OCI-LY3 (cell line): ENCODE measurements around the gene PTPRD.

Source experiments
- H2AFZ ChIP-seq: fragments of 200-600, 300-600 bp; shearing (Covaris generic); 2 replicates; pipeline ENCODE4 v1.6.0; 2014; ENCODE audit warnings: antibody characterized with exemption, low read depth, low read length
- H3K27ac ChIP-seq: fragments of 200-600, 300-600 bp; sonication (generic); 2 replicates; pipeline ENCODE4 v1.5.1; 2014; ENCODE audit warnings: mild to moderate bottlenecking, low read length, moderate library complexity, mixed read lengths
- H3K27me3 ChIP-seq: fragments of 200-600, 300-600 bp; sonication (generic); 2 replicates; pipeline ENCODE4 v1.6.1; 2014; ENCODE audit warnings: low read depth, low read length, mixed read lengths
- H3K36me3 ChIP-seq: fragments of 200-600, 300-600 bp; sonication (generic); replicated peaks from 2 replicates; pipeline ENCODE3; 2014; ENCODE audit warnings: low read depth, low read length, mixed read lengths
- H3K4me1 ChIP-seq: fragments of 300-600, 200-600 bp; sonication (generic); 2 replicates; pipeline ENCODE4 v1.6.1; 2014; ENCODE audit warnings: low read length, mixed read lengths
- H3K4me2 ChIP-seq: fragments of 200-600, 300-600 bp; sonication (generic); 2 replicates; pipeline ENCODE4 v1.6.1; 2014; ENCODE audit warnings: low read length, mixed read lengths
- H3K4me3 ChIP-seq: fragments of 300-600, 200-600 bp; sonication (generic); 2 replicates; pipeline ENCODE4 v1.5.1; 2014; ENCODE audit warnings: antibody characterized with exemption, mild to moderate bottlenecking, low read length, moderate library complexity
- H3K79me2 ChIP-seq: fragments of 300-600, 200-600 bp; shearing (Covaris generic); 2 replicates; pipeline ENCODE4 v1.6.1; 2014; ENCODE audit warnings: mild to moderate bottlenecking, low read length, mixed read lengths
- H3K9ac ChIP-seq: fragments of 300-600, 200-600 bp; shearing (Covaris generic); 2 replicates; pipeline ENCODE4 v1.6.0; 2014; ENCODE audit warnings: mild to moderate bottlenecking, low read length, moderate library complexity
- H3K9me3 ChIP-seq: fragments of 200-600, 300-600 bp; shearing (Covaris generic); 2 replicates; pipeline ENCODE4 v1.6.1; 2014; ENCODE audit warnings: low read length, mixed read lengths; ENCODE audit not compliant: insufficient read depth
- H4K20me1 ChIP-seq: fragments of 200-600, 300-600 bp; sonication (generic); 2 replicates; pipeline ENCODE4 v1.6.1; 2016; ENCODE audit warnings: low read length, mixed read lengths; ENCODE audit not compliant: insufficient read depth
- EZH2phosphoT487 ChIP-seq: fragments of 200-600 bp; shearing (Covaris generic); IDR thresholded peaks from 2 replicates; pipeline ENCODE4 v1.6.1; 2018; ENCODE audit warnings: antibody characterized with exemption, mixed run types, low read depth
- TF ChIP-seq, protein P1 (sequence below): fragments of 200-600, 300-600 bp; sonication (generic); IDR thresholded peaks from 2 replicates; pipeline ENCODE4 v1.5.1; 2014; ENCODE audit warnings: antibody characterized with exemption, low read length, low read depth

The PTPRD gene

DNA sequence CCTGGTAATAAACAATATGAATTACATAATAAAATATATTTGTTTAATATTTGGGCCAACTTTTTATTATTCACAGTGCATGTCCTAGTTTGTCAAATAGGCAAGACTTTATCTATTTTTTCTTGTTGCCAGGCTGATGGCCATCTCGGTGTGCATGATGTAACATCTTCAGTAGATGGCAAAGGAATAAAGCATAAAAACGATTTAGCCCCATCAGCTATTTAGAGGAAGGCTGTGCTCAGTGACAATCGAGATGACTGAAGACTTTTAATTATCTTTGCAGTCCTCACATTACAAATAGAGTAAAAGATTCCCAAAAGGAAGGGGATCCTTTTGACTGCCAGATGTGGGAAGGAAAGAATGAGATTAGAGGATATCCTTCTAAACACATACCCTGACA is 358.5 kb downstream of the PTPRD start:
- H3K36me3 ChIP-seq: no peaks in the 10 kb centered on the region
- H3K9ac ChIP-seq: no peak overlapping the region
- H3K79me2 ChIP-seq: no peaks in the 10 kb centered on the region
- H3K27ac ChIP-seq: no peak overlapping the region
- no peak overlapping the region for H3K4me2 ChIP-seq
- H3K4me3 ChIP-seq: no peak overlapping the region
- no peaks in the 10 kb centered on the region for H4K20me1 ChIP-seq
- H3K9me3 ChIP-seq: no peaks in the 10 kb centered on the region
- TF ChIP-seq, protein P1, sequence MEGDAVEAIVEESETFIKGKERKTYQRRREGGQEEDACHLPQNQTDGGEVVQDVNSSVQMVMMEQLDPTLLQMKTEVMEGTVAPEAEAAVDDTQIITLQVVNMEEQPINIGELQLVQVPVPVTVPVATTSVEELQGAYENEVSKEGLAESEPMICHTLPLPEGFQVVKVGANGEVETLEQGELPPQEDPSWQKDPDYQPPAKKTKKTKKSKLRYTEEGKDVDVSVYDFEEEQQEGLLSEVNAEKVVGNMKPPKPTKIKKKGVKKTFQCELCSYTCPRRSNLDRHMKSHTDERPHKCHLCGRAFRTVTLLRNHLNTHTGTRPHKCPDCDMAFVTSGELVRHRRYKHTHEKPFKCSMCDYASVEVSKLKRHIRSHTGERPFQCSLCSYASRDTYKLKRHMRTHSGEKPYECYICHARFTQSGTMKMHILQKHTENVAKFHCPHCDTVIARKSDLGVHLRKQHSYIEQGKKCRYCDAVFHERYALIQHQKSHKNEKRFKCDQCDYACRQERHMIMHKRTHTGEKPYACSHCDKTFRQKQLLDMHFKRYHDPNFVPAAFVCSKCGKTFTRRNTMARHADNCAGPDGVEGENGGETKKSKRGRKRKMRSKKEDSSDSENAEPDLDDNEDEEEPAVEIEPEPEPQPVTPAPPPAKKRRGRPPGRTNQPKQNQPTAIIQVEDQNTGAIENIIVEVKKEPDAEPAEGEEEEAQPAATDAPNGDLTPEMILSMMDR: no peak
- TF ChIP-seq EZH2phosphoT487: no peak
- H3K4me1 ChIP-seq: no peaks in the 10 kb centered on the region
- H3K27me3 ChIP-seq: no peaks in the 10 kb centered on the region
- H2AFZ ChIP-seq: no peak overlapping the region

DNA sequence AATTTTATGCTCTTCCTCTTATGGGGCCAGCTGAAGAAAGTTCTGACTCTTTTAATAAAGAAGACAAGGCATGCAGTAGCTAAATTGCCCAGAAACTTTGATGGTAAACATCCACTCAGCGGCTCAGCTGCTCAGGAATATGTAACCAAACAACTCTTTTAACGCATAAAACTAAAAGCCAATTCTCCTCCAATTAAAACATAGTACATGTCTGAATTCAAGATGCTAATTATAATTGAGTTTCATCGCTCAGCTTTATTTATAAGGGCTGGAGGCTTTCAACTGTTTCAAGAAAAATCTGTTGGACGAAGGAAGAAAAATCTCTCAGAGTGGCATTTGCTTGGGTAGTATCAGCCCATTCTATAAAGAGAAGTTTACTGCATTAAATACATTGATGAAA is 359.5 kb downstream of the PTPRD start:
- H3K79me2 ChIP-seq: no peaks in the 10 kb centered on the region
- H4K20me1 ChIP-seq: no peaks in the 10 kb centered on the region
- no peak overlapping the region for H2AFZ ChIP-seq
- no peak overlapping the region for H3K4me3 ChIP-seq
- H3K9me3 ChIP-seq: no peaks in the 10 kb centered on the region
- no peak for TF ChIP-seq EZH2phosphoT487
- TF ChIP-seq, protein P1: no peak
- no peaks in the 10 kb centered on the region for H3K36me3 ChIP-seq
- no peaks in the 10 kb centered on the region for H3K4me1 ChIP-seq
- no peaks in the 10 kb centered on the region for H3K27me3 ChIP-seq
- no peak overlapping the region for H3K9ac ChIP-seq
- no peak overlapping the region for H3K27ac ChIP-seq
- no peak overlapping the region for H3K4me2 ChIP-seq

DNA sequence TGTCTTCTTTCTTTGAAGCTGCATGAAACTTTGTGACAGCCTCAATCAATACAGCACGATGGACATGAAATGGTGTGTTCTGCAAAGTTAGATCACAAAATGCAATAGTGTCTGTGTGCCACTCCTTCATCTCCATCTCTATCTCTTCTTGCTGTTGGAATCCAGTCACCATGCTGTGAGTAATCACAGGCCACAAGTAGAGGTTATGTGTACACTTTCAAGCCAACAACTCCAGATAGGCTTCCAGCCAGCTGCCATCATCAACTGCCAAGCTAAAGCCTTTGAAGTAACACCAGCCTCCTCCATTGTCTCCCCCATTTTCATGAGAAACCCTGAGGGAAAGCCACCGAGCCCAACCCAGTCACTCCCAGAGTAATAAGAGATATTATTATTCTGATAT is 360.6 kb downstream of the PTPRD start:
- TF ChIP-seq, protein P1: no peak
- no peak for TF ChIP-seq EZH2phosphoT487
- no peaks in the 10 kb centered on the region for H4K20me1 ChIP-seq
- H3K36me3 ChIP-seq: no peaks in the 10 kb centered on the region
- H3K4me3 ChIP-seq: no peak overlapping the region
- no peaks in the 10 kb centered on the region for H3K4me1 ChIP-seq
- H2AFZ ChIP-seq: no peak overlapping the region
- H3K9me3 ChIP-seq: no peaks in the 10 kb centered on the region
- H3K79me2 ChIP-seq: no peaks in the 10 kb centered on the region
- H3K27me3 ChIP-seq: no peaks in the 10 kb centered on the region
- H3K9ac ChIP-seq: no peak overlapping the region
- no peak overlapping the region for H3K27ac ChIP-seq
- no peak overlapping the region for H3K4me2 ChIP-seq

DNA sequence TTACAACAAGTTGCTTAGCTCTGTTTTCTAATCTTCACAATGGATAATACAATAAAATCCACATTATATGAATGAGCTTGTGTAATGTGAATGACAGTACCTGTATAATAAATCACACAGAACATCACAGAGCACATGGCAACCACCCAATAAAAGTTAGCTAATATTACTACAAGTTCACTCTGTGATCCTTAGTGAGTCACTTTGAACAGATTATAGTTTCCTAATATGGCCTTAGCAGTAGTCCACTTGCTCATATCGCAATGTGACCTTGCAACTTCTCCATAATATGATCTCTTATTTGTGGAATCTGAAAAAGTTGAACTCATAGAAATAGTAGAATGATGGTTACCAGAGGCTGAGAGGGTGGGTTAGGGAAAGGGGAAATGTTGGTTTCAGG is 361.3 kb downstream of the PTPRD start:
- Histone ChIP-seq H3K27me3 (no peaks in the 10 kb centered on the region), H2AFZ (no peak overlapping the region), H3K79me2 (no peaks in the 10 kb centered on the region), H3K36me3 (no peaks in the 10 kb centered on the region), H3K9me3 (no peaks in the 10 kb centered on the region), H3K27ac (no peak overlapping the region), H3K4me3 (no peak overlapping the region), H3K4me1 (no peaks in the 10 kb centered on the region), H3K9ac (no peak overlapping the region), H4K20me1 (no peaks in the 10 kb centered on the region), H3K4me2 (no peak overlapping the region)
- TF ChIP-seq, protein P1: no peak
- TF ChIP-seq EZH2phosphoT487: no peak
